ENCODE results near the gene ASB10.

Gene ASB10, protein sequence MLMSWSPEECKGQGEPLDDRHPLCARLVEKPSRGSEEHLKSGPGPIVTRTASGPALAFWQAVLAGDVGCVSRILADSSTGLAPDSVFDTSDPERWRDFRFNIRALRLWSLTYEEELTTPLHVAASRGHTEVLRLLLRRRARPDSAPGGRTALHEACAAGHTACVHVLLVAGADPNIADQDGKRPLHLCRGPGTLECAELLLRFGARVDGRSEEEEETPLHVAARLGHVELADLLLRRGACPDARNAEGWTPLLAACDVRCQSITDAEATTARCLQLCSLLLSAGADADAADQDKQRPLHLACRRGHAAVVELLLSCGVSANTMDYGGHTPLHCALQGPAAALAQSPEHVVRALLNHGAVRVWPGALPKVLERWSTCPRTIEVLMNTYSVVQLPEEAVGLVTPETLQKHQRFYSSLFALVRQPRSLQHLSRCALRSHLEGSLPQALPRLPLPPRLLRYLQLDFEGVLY

DNA sequence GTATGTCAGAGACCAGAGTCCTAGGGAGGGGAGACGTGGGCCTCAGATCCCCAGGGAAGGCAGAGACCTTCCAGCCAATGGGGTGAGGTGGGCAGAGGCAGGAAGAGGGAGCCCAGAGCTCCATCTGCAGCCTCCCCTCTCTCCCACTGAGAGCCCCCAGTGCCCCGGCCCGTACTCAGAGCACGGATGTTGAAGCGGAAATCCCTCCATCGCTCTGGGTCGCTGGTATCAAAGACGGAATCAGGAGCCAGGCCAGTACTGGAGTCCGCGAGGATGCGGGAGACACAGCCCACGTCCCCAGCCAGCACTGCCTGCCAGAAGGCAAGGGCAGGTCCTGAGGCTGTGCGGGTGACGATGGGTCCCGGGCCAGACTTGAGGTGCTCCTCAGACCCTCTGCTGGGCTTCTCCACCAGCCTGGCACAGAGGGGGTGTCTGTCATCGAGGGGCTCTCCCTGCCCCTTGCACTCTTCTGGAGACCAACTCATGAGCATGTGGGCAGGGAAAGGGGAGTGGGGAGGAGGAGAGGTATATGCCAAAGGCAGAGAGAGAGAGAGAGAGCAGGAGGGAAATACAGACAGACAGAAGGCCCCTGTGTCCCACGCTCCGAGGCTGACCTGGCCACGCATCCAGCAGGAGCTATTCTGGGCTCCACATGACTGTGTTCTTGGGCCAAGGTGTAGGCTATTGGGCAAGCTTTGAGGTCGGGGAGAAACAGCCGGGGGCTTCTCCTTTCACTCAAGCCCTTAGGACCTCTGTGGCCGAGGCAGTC is at the start of gene ASB10:
ASB10 (minus strand) TSS at position 611 of the 769 bp plus-strand sequence; CDS start at position 491, 120 bp downstream.
- no peaks in the 10 kb centered on the region for H3K36me3 ChIP-seq (ENCODE audit: insufficient read depth, low read depth, low read length)
- H3K9ac ChIP-seq (ENCODE audit: low read depth, low read length), result no peak within 1 kb of the TSS
- H3K9me3 ChIP-seq (ENCODE audit: insufficient read depth, low read depth, low read length), result no peaks in the 10 kb centered on the region
- H3K4me1 ChIP-seq (ENCODE audit: insufficient read depth, low read length), result no peaks in the 10 kb centered on the region
- H3K27ac ChIP-seq (ENCODE audit: low read length), result no peak within 1 kb of the TSS
- peaks cover 14% of the 10 kb centered on the region for H3K27me3 ChIP-seq (ENCODE audit: insufficient read depth, low read length)
- no peak within 1 kb of the TSS for H3K4me3 ChIP-seq (ENCODE audit: low read length)

DNA sequence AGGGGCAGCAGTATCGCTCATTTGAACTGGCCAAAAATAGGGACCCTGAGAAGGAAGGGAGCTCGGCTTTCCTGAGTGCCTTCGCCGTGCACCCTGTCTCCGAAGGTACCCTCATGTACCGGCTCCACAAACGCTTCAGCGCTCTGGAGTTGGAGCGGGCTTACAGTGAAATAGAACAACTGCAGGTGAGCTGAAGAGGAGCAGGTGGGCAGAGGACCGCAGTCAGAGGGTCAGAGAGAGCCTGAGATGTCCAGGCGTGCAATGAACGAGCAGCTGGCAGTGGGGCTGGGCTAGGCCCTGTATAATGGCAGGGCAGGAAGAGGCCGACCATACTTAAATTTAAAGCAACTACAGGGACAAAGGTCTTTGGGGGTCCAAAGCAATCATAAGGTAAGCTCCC is 49.4 kb upstream of the ASB10 start:
- Histone ChIP-seq H3K4me1 (ENCODE audit: insufficient read depth, low read length) (no peaks in the 10 kb centered on the region), H3K9ac (ENCODE audit: low read depth, low read length) (no peak overlapping the region), H3K9me3 (ENCODE audit: insufficient read depth, low read depth, low read length) (no peaks in the 10 kb centered on the region), H3K36me3 (ENCODE audit: insufficient read depth, low read depth, low read length) (peaks cover 40% of the 10 kb centered on the region), H3K27me3 (ENCODE audit: insufficient read depth, low read length) (no peaks in the 10 kb centered on the region), H3K27ac (ENCODE audit: low read length) (no peak overlapping the region), H3K4me3 (ENCODE audit: low read length) (no peak overlapping the region)

DNA sequence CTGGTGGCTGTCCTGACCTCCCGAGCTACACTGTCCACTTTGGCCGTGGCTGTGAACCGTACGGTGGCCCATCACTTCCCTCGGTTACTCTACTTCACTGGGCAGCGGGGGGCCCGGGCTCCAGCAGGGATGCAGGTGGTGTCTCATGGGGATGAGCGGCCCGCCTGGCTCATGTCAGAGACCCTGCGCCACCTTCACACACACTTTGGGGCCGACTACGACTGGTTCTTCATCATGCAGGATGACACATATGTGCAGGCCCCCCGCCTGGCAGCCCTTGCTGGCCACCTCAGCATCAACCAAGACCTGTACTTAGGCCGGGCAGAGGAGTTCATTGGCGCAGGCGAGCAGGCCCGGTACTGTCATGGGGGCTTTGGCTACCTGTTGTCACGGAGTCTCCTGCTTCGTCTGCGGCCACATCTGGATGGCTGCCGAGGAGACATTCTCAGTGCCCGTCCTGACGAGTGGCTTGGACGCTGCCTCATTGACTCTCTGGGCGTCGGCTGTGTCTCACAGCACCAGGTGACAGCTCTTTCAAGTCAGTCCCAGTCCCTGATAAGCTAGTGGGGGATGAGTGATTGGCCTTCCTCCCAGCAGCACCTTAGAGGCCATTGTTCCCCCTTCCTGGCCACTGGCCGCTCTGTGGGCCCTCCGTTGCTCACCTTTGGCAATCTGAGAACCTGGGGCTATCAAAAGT is 48.2 kb upstream of the ASB10 start:
- H3K27ac ChIP-seq (ENCODE audit: low read length), result no peak overlapping the region
- H3K9ac ChIP-seq (ENCODE audit: low read depth, low read length), result no peak overlapping the region
- H3K4me1 ChIP-seq (ENCODE audit: insufficient read depth, low read length), result no peaks in the 10 kb centered on the region
- H3K36me3 ChIP-seq (ENCODE audit: insufficient read depth, low read depth, low read length), result peaks cover 40% of the 10 kb centered on the region
- H3K4me3 ChIP-seq (ENCODE audit: low read length), result no peak overlapping the region
- H3K9me3 ChIP-seq (ENCODE audit: insufficient read depth, low read depth, low read length), result no peaks in the 10 kb centered on the region
- no peaks in the 10 kb centered on the region for H3K27me3 ChIP-seq (ENCODE audit: insufficient read depth, low read length)

DNA sequence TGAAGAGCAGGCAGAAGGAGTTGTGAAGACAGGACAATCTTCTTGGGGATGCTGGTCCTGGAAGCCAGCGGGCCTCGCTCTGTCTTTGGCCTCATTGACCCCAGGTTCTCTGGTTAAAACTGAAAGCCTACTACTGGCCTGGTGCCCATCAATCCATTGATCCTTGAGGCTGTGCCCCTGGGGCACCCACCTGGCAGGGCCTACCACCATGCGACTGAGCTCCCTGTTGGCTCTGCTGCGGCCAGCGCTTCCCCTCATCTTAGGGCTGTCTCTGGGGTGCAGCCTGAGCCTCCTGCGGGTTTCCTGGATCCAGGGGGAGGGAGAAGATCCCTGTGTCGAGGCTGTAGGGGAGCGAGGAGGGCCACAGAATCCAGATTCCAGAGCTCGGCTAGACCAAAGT is 46.8 kb upstream of the ASB10 start:
- H3K4me1 ChIP-seq (ENCODE audit: insufficient read depth, low read length), result no peaks in the 10 kb centered on the region
- H3K9ac ChIP-seq (ENCODE audit: low read depth, low read length), result no peak overlapping the region; the same call in 1 of the 2 replicates
- H3K27ac ChIP-seq (ENCODE audit: low read length), result no peak overlapping the region
- H3K9me3 ChIP-seq (ENCODE audit: insufficient read depth, low read depth, low read length), result no peaks in the 10 kb centered on the region
- H3K36me3 ChIP-seq (ENCODE audit: insufficient read depth, low read depth, low read length), result peaks cover 34% of the 10 kb centered on the region
- peak overlapping the region; percentile 98; the same call in 1 of the 2 replicates for H3K4me3 ChIP-seq (ENCODE audit: low read length)
- H3K27me3 ChIP-seq (ENCODE audit: insufficient read depth, low read length), result no peaks in the 10 kb centered on the region

DNA sequence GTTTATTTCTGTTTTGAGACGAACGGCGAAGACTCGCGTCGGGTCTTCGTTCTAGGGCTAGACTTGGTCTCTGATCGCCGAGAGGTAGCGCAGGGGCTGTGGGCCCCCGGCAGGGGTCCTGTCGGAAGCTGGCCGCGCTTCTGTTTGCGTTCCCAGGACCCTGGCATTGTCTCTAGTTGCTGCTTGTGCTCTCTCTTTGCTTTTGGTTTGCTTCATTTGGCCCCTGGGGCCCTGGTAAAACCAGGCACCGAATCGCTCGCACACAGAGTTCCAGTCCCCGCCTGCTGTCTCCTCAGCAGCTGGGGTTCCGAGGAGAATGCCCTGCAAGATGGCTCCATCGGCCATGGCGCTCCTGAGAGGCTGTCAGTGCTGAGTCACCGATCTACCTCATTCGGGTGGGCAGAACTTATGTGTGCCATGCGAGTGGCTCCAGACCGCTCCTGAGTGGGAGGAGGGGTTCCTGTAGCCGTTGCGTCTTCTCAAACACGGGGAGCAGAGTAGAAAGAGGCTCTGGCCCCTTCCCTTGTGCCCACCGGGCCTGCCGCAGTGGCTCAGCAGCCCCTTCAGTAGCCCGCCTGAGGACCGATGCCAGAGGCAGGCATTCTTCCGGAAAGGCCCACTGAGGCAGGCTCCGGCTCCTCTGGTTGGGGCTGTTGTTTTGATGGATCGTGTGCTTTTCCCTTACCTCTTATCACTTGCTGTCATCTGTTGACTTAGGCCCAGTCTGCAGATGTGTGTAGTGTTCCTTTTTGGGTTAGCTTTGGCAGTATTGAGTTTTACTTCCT is 46.1 kb upstream of the ASB10 start:
- H3K27ac ChIP-seq (ENCODE audit: low read length), result peak overlapping the region; percentile 67
- H3K4me3 ChIP-seq (ENCODE audit: low read length), result peak overlapping the region; percentile 98
- H3K9me3 ChIP-seq (ENCODE audit: insufficient read depth, low read depth, low read length), result no peaks in the 10 kb centered on the region
- peaks cover 4% of the 10 kb centered on the region; the same call in 1 of the 2 replicates for H3K4me1 ChIP-seq (ENCODE audit: insufficient read depth, low read length)
- peaks cover 34% of the 10 kb centered on the region for H3K36me3 ChIP-seq (ENCODE audit: insufficient read depth, low read depth, low read length)
- no peaks in the 10 kb centered on the region for H3K27me3 ChIP-seq (ENCODE audit: insufficient read depth, low read length)
- H3K9ac ChIP-seq (ENCODE audit: low read depth, low read length), result peak overlapping the region; percentile 86

DNA sequence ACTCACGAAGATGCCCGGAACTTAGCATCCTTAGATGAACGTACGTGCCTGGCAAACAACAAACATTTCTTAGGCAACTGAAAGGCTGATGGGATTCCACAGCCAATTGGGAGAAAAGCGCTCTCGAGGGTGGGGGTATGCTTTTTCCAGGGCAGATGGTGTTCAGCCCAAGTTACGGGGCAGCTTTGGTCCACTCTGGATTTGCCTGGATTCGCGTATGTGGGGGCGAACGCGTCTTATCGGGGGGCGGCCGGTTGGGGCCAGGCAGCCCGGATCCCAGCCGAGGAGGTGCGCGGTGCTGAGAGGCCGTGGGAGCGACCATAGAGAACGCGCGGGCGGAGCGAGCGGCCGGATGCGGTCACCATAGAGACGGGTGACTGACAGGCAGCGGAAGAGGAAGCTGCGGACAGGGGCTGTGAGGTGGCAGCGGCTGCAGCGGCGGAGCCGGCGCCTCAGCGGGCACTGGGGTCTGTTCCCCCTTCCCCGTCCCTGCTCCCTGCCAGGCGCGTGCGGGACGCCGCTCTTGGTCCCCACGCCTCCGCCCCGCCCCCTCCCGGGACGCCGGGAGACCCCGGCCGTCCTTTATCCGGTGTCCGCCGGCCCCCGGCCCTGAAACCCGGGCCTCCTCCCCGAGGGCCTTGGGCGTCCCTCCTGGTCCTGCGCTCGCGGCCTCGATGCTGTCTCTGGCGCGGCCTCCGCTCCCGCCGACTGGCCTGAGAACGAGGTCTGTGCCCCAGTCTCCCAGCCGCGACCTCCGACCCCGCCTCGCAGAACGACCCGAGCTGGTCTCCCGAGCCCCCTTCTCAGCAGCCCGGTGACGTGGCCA is 45.3 kb upstream of the ASB10 start, which contains the start of gene CHPF2:
CHPF2 (plus strand) TSS at position 393 of the 826 bp plus-strand sequence. CDS start 1,529 bp downstream, outside the sequence.
- H3K27me3 ChIP-seq (ENCODE audit: insufficient read depth, low read length), result no peaks in the 10 kb centered on the region
- no peaks in the 10 kb centered on the region for H3K9me3 ChIP-seq (ENCODE audit: insufficient read depth, low read depth, low read length)
- peaks cover 5% of the 10 kb centered on the region; the same call in 1 of the 2 replicates for H3K4me1 ChIP-seq (ENCODE audit: insufficient read depth, low read length)
- peak within 1 kb of the TSS; percentile 67 for H3K27ac ChIP-seq (ENCODE audit: low read length)
- H3K9ac ChIP-seq (ENCODE audit: low read depth, low read length), result peak within 1 kb of the TSS; percentile 86
- peak within 1 kb of the TSS; percentile 98 for H3K4me3 ChIP-seq (ENCODE audit: low read length)
- peaks cover 26% of the 10 kb centered on the region for H3K36me3 ChIP-seq (ENCODE audit: insufficient read depth, low read depth, low read length)

DNA sequence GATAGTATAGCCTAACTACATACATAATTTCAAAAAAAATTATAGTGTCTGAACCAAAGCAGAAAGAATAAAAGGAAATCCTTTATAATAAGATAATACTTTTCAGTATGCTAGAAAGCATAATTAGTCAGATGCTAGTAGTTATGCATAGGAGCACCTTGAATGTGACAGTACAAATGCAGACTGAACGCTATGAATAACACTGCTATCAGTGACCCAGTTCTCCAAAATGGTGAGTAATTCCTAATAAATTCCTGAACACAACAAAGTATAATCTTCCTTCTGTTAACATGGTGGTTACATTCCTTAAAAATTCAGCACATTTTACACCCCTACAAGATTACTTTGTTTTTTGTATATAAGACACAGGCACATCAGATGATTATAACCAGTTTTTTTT is 44.0 kb upstream of the ASB10 start:
- no peak overlapping the region for H3K9ac ChIP-seq (ENCODE audit: low read depth, low read length)
- H3K4me3 ChIP-seq (ENCODE audit: low read length), result no peak overlapping the region
- peaks cover 15% of the 10 kb centered on the region for H3K36me3 ChIP-seq (ENCODE audit: insufficient read depth, low read depth, low read length)
- H3K27me3 ChIP-seq (ENCODE audit: insufficient read depth, low read length), result no peaks in the 10 kb centered on the region
- no peak overlapping the region for H3K27ac ChIP-seq (ENCODE audit: low read length)
- H3K9me3 ChIP-seq (ENCODE audit: insufficient read depth, low read depth, low read length), result no peaks in the 10 kb centered on the region
- H3K4me1 ChIP-seq (ENCODE audit: insufficient read depth, low read length), result peaks cover 7% of the 10 kb centered on the region

DNA sequence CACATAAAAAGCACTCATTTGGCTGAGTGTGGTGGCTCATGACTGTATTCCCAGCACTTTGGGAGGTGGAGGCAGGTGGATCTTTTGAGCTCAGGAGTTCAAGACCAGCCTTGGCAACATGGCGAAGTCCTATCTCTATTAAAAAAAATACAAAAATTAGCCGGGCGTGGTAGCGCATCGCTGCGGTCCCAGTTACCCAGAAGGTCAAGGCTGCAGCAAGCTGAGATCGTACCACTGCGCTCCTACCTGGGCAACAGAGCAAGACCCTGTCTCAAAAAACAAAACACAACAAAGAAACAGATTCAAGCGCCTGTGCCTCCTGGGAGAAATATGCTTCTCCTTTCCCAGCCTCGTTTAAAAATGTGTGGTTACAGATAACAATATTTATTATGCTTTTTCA is 42.2 kb upstream of the ASB10 start:
- H3K9me3 ChIP-seq (ENCODE audit: insufficient read depth, low read depth, low read length), result no peaks in the 10 kb centered on the region
- H3K9ac ChIP-seq (ENCODE audit: low read depth, low read length), result no peak overlapping the region
- H3K27me3 ChIP-seq (ENCODE audit: insufficient read depth, low read length), result no peaks in the 10 kb centered on the region
- H3K36me3 ChIP-seq (ENCODE audit: insufficient read depth, low read depth, low read length), result peaks cover 15% of the 10 kb centered on the region
- no peak overlapping the region for H3K27ac ChIP-seq (ENCODE audit: low read length)
- H3K4me3 ChIP-seq (ENCODE audit: low read length), result no peak overlapping the region
- H3K4me1 ChIP-seq (ENCODE audit: insufficient read depth, low read length), result peaks cover 13% of the 10 kb centered on the region

DNA sequence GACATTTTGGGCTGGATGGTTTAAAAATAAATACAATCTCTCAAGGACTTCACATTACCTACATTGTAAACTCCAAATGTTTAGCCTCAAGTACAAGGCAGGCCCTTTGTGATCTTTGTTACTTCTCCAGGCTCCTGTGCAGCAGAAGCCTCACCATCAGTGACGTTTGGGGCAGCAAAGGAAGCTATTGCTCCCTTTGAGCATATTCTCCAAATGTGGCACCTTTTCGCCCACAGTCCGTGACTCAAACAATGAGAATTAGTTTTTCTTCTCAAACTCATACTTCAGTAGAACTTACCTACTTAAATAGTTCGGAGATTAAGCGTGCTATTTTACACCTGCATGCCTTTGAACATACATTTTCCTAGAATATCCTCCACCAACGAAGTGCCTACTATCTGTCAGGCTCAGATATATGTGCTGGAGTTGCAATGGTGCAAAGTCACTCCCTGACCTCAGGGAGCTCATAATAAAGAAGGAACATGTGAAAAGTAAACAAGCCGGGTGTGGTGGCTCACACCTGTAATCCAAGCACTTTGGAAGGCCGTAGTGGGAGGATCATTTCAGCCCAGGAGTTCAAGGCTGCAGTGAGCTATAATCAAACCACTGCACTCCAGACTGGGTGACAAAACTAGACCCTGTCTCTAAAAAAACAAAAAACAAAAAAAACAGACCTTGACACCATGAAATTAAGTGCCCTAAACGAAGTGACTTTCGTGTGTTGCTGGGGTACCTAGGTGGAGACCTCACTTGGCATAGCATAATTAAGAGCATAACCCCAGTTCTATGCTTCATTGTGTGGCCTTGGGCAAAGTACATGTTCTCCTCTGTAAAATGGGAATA is 41.2 kb upstream of the ASB10 start:
- H3K27ac ChIP-seq (ENCODE audit: low read length), result peak overlapping the region; percentile 81
- peaks cover 13% of the 10 kb centered on the region for H3K4me1 ChIP-seq (ENCODE audit: insufficient read depth, low read length)

More for the DNA sequence above, 41.2 kb upstream of the ASB10 start:
- peaks cover 25% of the 10 kb centered on the region for H3K36me3 ChIP-seq (ENCODE audit: insufficient read depth, low read depth, low read length)
- no peaks in the 10 kb centered on the region for H3K27me3 ChIP-seq (ENCODE audit: insufficient read depth, low read length)
- H3K9me3 ChIP-seq (ENCODE audit: insufficient read depth, low read depth, low read length), result no peaks in the 10 kb centered on the region
- H3K9ac ChIP-seq (ENCODE audit: low read depth, low read length), result peak overlapping the region; percentile 80; the same call in 1 of the 2 replicates
- H3K4me3 ChIP-seq (ENCODE audit: low read length), result peak overlapping the region; percentile 86

Data from iPS-20b (cell line).